ENCODE measurements around the gene IQCH. TPM values are rescaled to one million over a fixed set of nuclear protein-coding genes. Genes with fewer than 3 reads are reported as not detected.

The IQCH gene
- total and polyA plus RNA-seq, 9 of the 15 experiments (the other 6 are each of a cell fraction or from before 2014, with no cell fraction given) = 1.8 to 3.9 (median 2.7) TPM

DNA sequence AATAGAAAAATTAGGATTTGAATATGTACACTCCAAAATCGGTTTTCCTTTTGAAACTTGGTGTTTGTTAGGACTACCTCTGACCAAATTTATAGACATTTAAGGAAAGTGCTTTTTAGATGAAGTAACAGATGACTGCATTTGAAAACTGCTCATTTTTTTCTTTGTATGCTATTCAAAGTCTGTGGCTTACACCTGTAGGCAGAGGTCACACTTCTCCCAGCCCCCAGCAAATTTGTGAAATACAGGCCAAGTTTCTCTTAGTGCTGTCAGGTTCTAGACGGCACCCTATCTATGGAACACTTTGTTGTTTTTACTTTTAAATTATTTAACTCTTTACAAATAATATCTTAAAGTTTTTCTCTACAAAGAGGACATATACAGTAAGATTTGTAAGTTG lies 165.6 kb downstream of the IQCH start:
- WGBS (ENCODE audit: insufficient coverage, low coverage, missing lambda C conversion rate) = 24% methylated on average over 2 of the region's 2 CpGs
- Histone ChIP-seq H3K9me3 (replicated peaks; ENCODE audit: control insufficient read depth, insufficient read depth, low read depth, low read length) (no peaks in the 10 kb centered on the region), H3K79me2 (ENCODE audit: control insufficient read depth, insufficient read depth, low read length) (no peaks in the 10 kb centered on the region), H3K4me1 (replicated peaks in 1 of 2; ENCODE audit: control insufficient read depth in 2 of 2, insufficient read depth in 2 of 2, low read length in 2 of 2) (no peaks in the 10 kb centered on the region), H3K9me1 (ENCODE audit: control insufficient read depth, insufficient read depth, low read length) (no peaks in the 10 kb centered on the region), H3K27me3 (ENCODE audit: control insufficient read depth in 2 of 2, insufficient read depth in 2 of 2, low read length in 2 of 2) (no peaks in the 10 kb centered on the region), H3K36me3 (ENCODE audit: control insufficient read depth, insufficient read depth, low read length) (no peaks in the 10 kb centered on the region), H2AFZ (ENCODE audit: low read depth, low read length) (no peak overlapping the region), H3K4me2 (ENCODE audit: insufficient read depth, low read length) (no peak overlapping the region), H4K20me1 (replicated peaks; ENCODE audit: control insufficient read depth, insufficient read depth, low read length) (no peaks in the 10 kb centered on the region), H3K27ac (ENCODE audit: extremely low read depth, low read depth, low read length) (no peak overlapping the region), H3K4me3 (no peak overlapping the region), H3K9ac (ENCODE audit: insufficient read depth in 1 of 2, low read depth in 2 of 2, low read length in 2 of 2) (no peak overlapping the region)
- no peak for FAIRE-seq
- intact Hi-C loops (cut with micrococcal nuclease) (no loop called here), in situ Hi-C loops (cut with MboI) (loop anchor here (10.0 kb wide), 1 partner anchor 475 kb away; no protein-coding TSS in a partner anchor)
- no TSS peak for BruUV-seq (replicated peaks)
- TF ChIP-seq, protein P1, sequence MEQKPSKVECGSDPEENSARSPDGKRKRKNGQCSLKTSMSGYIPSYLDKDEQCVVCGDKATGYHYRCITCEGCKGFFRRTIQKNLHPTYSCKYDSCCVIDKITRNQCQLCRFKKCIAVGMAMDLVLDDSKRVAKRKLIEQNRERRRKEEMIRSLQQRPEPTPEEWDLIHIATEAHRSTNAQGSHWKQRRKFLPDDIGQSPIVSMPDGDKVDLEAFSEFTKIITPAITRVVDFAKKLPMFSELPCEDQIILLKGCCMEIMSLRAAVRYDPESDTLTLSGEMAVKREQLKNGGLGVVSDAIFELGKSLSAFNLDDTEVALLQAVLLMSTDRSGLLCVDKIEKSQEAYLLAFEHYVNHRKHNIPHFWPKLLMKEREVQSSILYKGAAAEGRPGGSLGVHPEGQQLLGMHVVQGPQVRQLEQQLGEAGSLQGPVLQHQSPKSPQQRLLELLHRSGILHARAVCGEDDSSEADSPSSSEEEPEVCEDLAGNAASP (IDR thresholded peaks at IDR 0.05) = no peak
- TF ChIP-seq ZNF444 (CRISPR knock-in tag; IDR thresholded peaks at IDR 0.05) = no peak
- TF ChIP-seq ZNF518B (CRISPR knock-in tag; IDR thresholded peaks at IDR 0.05) = no peak
- TF ChIP-seq RBM15 (IDR thresholded peaks at IDR 0.05; ENCODE audit: insufficient read depth, low read length) = no peak
- TF ChIP-seq, protein P2, sequence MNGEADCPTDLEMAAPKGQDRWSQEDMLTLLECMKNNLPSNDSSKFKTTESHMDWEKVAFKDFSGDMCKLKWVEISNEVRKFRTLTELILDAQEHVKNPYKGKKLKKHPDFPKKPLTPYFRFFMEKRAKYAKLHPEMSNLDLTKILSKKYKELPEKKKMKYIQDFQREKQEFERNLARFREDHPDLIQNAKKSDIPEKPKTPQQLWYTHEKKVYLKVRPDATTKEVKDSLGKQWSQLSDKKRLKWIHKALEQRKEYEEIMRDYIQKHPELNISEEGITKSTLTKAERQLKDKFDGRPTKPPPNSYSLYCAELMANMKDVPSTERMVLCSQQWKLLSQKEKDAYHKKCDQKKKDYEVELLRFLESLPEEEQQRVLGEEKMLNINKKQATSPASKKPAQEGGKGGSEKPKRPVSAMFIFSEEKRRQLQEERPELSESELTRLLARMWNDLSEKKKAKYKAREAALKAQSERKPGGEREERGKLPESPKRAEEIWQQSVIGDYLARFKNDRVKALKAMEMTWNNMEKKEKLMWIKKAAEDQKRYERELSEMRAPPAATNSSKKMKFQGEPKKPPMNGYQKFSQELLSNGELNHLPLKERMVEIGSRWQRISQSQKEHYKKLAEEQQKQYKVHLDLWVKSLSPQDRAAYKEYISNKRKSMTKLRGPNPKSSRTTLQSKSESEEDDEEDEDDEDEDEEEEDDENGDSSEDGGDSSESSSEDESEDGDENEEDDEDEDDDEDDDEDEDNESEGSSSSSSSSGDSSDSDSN (IDR thresholded peaks at IDR 0.05; ENCODE audit: borderline replicate concordance in 1 of 2, low read depth in 2 of 2, low read length in 2 of 2) = no peak
- TF ChIP-seq CCNT2 (IDR thresholded peaks at IDR 0.05; ENCODE audit: borderline replicate concordance, extremely low read depth, insufficient read length, low read depth, low read length) = no peak
- ChIA-PET CTCF (ENCODE audit: low intra/inter-chr PET ratio) (no interaction called here), POLR2A (interaction anchor here (0.6 to 1.0 kb wide), 2 partner anchors 14 to 413 kb away, joined by 3 read pairs; no protein-coding TSS in a partner anchor)
- ATAC-seq = no peak
- DNase-seq (ENCODE audit: extremely low read depth in 1 of 4, low spot score in 3 of 4) = no peak

All from K562 (cell line).